ENCODE data around the gene LRRC75B. TPM values are rescaled to one million over a fixed set of nuclear protein-coding genes. Genes with fewer than 3 reads are reported as not detected.
"Not testable (repeated sequence)": the region's sequence is repeated elsewhere in the genome, so short reads cannot be mapped to it uniquely, and the experiment has no call there.

LRRC75B gene
- total RNA-seq, 4 donors from 2014 or later: 4.0 to 20.4 (median 7.8) TPM

- Histone ChIP-seq H3K9me3 (no peaks in the 10 kb centered on the region), H3K4me3 (no peak overlapping the region), H3K27ac (peak overlapping the region; percentile 74 to 91 (median 84)), H3K36me3 (peaks cover 0 to 6% (median 0%) of the 10 kb centered on the region in 3 donors), H3K4me1 (peaks cover 12 to 35% (median 25%) of the 10 kb centered on the region in 3 donors), H3K27me3 (no peaks in the 10 kb centered on the region)
- DNase-seq: no peak
- intact Hi-C loops (cut with DNase I): no loop called here
- TF ChIP-seq, protein P1, sequence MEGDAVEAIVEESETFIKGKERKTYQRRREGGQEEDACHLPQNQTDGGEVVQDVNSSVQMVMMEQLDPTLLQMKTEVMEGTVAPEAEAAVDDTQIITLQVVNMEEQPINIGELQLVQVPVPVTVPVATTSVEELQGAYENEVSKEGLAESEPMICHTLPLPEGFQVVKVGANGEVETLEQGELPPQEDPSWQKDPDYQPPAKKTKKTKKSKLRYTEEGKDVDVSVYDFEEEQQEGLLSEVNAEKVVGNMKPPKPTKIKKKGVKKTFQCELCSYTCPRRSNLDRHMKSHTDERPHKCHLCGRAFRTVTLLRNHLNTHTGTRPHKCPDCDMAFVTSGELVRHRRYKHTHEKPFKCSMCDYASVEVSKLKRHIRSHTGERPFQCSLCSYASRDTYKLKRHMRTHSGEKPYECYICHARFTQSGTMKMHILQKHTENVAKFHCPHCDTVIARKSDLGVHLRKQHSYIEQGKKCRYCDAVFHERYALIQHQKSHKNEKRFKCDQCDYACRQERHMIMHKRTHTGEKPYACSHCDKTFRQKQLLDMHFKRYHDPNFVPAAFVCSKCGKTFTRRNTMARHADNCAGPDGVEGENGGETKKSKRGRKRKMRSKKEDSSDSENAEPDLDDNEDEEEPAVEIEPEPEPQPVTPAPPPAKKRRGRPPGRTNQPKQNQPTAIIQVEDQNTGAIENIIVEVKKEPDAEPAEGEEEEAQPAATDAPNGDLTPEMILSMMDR (IDR thresholded peaks at IDR 0.05): no peak
- no peak for TF ChIP-seq POLR2A (IDR thresholded peaks at IDR 0.05)
- 54 to 60% methylated on average over 4 to 6 of the region's 16 CpGs for WGBS, 2 donors
These were observed 1.1 kb upstream of the LRRC75B start for GRCh38 chr22:24593836-24594568.

GRCh38 chr22:24593559-24593835 is 624 bp upstream of the LRRC75B start:
- 87 to 92% methylated on average over 7 to 9 of the region's 10 CpGs for WGBS, 2 donors
- Histone ChIP-seq H3K27ac (peak overlapping the region; percentile 74 to 91 (median 84)), H3K36me3 (peaks cover 0 to 11% (median 0%) of the 10 kb centered on the region in 3 donors), H3K4me1 (peaks cover 12 to 35% (median 25%) of the 10 kb centered on the region in 3 donors), H3K4me3 (peak overlapping the region in 3 of 4 donors; percentile 62 to 93 (median 78))
- H3K27me3 ChIP-seq; H3K9me3 ChIP-seq; DNase-seq; intact Hi-C loops (cut with DNase I): not testable (repeated sequence)

GRCh38 chr22:24592058-24592850 is 619 bp downstream of the LRRC75B start:
- no peak for DNase-seq
- H3K36me3 ChIP-seq: peaks cover 0 to 24% (median 0%) of the 10 kb centered on the region in 3 donors
- TF ChIP-seq, protein P1 (IDR thresholded peaks at IDR 0.05): no peak
- TF ChIP-seq POLR2A (IDR thresholded peaks at IDR 0.05): no peak
- intact Hi-C loops (cut with DNase I): no loop called here
- 10 to 12% methylated on average over 12 to 26 of the region's 33 CpGs for WGBS, 2 donors
- H3K27ac ChIP-seq: peak overlapping the region; percentile 78 to 91 (median 84)
- H3K27me3 ChIP-seq: no peaks in the 10 kb centered on the region
- peaks cover 12 to 35% (median 25%) of the 10 kb centered on the region in 3 donors for H3K4me1 ChIP-seq
- no peaks in the 10 kb centered on the region for H3K9me3 ChIP-seq
- peak overlapping the region; percentile 59 to 93 (median 70) for H3K4me3 ChIP-seq

- no peak overlapping the region for H3K4me3 ChIP-seq
- no peak for TF ChIP-seq POLR2A (IDR thresholded peaks at IDR 0.05)
- TF ChIP-seq, protein P1 (IDR thresholded peaks at IDR 0.05): no peak
- H3K9me3 ChIP-seq: no peaks in the 10 kb centered on the region
These were observed 1.5 kb downstream of the LRRC75B start for GRCh38 chr22:24591286-24591830.

GRCh38 chr22:24590596-24591173 is 2.2 kb downstream of the LRRC75B start:
- no peak for TF ChIP-seq POLR2A (IDR thresholded peaks at IDR 0.05)
- DNase-seq: no peak
- Histone ChIP-seq H3K36me3 (peaks cover 0 to 39% (median 0%) of the 10 kb centered on the region in 3 donors), H3K4me3 (no peak overlapping the region), H3K27me3 (no peaks in the 10 kb centered on the region), H3K27ac (no peak overlapping the region), H3K4me1 (peaks cover 12 to 35% (median 25%) of the 10 kb centered on the region in 3 donors), H3K9me3 (no peaks in the 10 kb centered on the region)
- intact Hi-C loops (cut with DNase I): no loop called here
- 90 to 94% methylated on average over 12 of the region's 12 CpGs for WGBS, 2 donors

More at GRCh38 chr22:24591286-24591830, 1.5 kb downstream of the LRRC75B start:
- intact Hi-C loops (cut with DNase I): no loop called here
- Histone ChIP-seq H3K4me1 (peaks cover 12 to 35% (median 25%) of the 10 kb centered on the region in 3 donors), H3K27ac (no peak overlapping the region), H3K27me3 (no peaks in the 10 kb centered on the region), H3K36me3 (peaks cover 0 to 33% (median 0%) of the 10 kb centered on the region in 3 donors)
- 93 to 95% methylated on average over 3 of the region's 6 CpGs for WGBS, 2 donors
- DNase-seq: no peak

Measured in esophagus squamous epithelium (tissue), 5 donors.